HFF-Myc (cell line): ENCODE results near the gene PPP2R5C.

ENCODE experiments used
- DNase-seq: peaks from one replicate; pipeline ENCODE4 v3.0.0-alpha.2; 2011; ENCODE audit warnings: low read depth; ENCODE audit errors: extremely low read depth
- H3K4me3 ChIP-seq: replicated peaks from 2 replicates; pipeline ENCODE4 v1.5.1; 2011; ENCODE audit warnings: low read depth, mild to moderate bottlenecking, control low read depth, low read length
- CTCF ChIP-seq: IDR thresholded peaks from 2 replicates; pipeline ENCODE4 v1.5.1; 2012; ENCODE audit warnings: mild to moderate bottlenecking, low read depth, low read length, control low read depth; ENCODE audit errors: missing control alignments

PPP2R5C gene

GRCh38 chr14:101776344-101776743, 14.8 kb downstream of the PPP2R5C start:
- no peak for DNase-seq
- TF ChIP-seq CTCF = no peak
- H3K4me3 ChIP-seq = no peak overlapping the region

- H3K4me3 ChIP-seq = no peak overlapping the region
- DNase-seq = no peak
- no peak for TF ChIP-seq CTCF
Observed at GRCh38 chr14:101780390-101780789, 18.9 kb downstream of the PPP2R5C start.

GRCh38 chr14:101780887-101781239, 19.4 kb downstream of the PPP2R5C start:
- DNase-seq = no peak
- no peak for TF ChIP-seq CTCF
- H3K4me3 ChIP-seq = peak overlapping the region; percentile 38

GRCh38 chr14:101781240-101782061, 19.9 kb downstream of the PPP2R5C start:
- TF ChIP-seq CTCF = no peak
- H3K4me3 ChIP-seq = peak overlapping the region; percentile 38
- DNase-seq = no peak

- DNase-seq = no peak
- TF ChIP-seq CTCF = no peak
- H3K4me3 ChIP-seq = no peak overlapping the region
Observed at GRCh38 chr14:101783260-101784016, 21.9 kb downstream of the PPP2R5C start.

GRCh38 chr14:101784631-101785030, 23.1 kb downstream of the PPP2R5C start:
- no peak overlapping the region for H3K4me3 ChIP-seq
- no peak for TF ChIP-seq CTCF
- DNase-seq = no peak
